HG03521 (cell line): ENCODE measurements around the gene C17orf75.
"Not testable (repeated sequence)": the region's sequence is repeated elsewhere in the genome, so short reads cannot be mapped to it uniquely, and the experiment has no call there.

Experiments
- ATAC-seq: cut with Tn5 transposase; IDR thresholded peaks from one replicate; pipeline ENCODE4 v1.9.1; 2021; ENCODE audit warnings: mild to moderate bottlenecking, moderate library complexity; ENCODE audit not compliant: unreplicated experiment

C17orf75 gene

DNA sequence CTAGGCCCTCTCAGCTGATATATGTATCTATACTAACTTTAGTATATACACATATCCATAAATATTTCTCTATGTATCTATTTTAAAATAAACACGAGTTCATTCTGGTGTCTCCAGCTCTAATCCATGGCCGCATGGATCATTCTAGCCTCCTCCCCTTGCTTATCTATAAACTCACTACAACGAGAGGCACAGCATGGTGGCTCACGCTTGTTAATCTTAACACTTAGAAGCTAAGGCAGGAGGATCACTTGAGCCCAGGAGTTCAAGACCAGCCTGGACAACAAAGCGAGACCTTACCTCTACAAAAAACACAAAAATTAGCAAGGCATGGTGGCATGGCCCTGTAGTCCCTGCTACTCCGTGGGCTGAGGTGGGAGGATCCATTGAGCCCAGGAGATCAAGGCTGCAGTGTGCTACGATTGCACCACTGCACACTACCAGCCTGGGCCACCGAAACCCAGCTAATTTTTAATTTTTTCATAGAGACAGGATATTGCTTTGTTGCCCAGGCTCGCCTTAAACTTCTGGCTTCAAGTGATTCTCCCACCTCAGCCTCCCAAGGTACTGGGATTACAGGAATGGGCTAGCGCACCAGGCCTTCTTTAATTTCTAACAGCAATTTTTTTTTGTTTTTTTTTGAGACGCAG is 4.1 kb upstream of the C17orf75 start:
- ATAC-seq = no peak

DNA sequence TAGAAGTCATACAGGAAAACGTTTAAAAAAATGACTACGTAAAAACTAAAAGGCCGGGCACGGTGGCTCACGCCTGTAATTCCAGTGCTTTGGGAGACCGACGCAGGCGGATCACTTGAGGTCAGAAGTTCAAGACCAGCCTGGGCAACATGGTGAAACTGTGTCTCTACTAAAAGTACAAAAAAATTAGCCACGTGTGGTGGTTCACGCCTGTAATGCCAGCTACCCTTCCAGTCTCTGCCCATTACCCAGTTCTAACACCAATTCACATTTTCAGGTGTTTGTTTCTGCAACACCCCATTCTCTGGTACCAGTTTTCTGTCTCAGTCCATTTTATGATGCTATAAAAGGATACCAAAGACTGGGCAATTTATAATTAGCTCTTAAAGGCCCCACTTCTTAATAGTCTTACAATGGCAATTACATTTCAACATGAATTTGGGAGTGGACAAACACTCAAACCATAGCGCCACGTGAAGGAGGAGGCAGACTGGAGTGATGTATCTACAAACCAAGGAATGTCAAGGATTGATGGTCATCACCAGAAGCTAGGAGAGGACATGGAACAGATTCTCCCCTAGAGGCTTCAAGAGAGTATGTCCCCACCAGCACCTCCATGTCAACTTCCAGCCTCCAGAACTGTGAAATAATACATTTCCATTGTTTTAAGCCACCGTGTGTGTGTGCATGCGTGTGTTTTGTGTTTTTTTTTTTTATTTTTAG is 791 bp upstream of the C17orf75 start:
- ATAC-seq = no peak

DNA sequence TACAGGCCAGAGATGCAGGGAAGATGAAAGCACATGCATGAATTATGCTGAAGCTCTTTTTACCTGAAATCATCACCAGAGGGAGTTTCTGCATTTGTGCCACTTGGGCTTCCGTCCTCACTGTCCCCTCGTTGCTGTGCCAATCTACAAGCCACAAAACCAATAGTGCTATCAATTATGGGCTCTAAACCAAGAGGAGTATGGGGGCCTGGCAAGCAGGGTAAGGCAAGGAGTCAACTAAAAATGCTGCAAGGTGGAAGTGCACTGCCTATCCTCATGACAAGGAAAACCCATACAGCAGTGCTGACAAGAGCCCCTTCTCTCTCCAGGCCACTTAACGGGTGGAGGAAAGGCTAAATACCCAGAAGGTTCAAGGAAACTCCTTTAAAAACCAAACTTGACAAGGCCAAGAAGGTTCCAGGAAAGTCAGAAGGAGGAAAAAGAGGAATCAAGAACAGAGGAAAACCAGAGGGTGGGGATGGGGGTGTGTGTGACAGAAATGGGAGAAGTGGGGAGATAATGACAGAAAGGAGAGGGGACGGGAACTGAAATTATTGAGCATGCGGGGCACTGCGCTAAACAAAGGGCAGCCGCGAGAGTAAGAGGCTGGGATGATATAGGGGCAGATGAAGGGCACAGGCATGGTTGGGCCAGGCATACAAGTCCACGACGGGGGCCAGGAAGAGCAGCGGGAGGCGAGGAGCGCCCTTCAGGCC is 674 bp downstream of the C17orf75 start:
- ATAC-seq = no peak

DNA sequence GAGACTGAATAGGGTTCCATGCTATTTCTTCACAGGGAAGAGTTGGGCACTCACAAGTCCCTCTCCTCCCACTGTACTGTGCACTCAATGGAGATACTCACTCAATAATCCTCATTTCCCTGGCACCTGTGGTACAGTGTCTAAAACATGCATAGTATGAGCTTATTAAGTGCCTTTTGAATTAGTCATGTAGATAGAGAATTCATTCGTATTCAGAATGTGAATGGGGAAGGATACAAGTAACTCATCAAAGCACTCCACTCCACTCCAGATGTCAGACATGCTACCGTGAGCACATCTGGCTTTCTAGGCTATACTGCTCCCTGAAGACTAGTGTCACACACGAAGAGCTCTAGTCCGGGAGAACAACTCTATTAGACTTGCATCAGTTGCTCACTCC is 6.3 kb downstream of the C17orf75 start:
- ATAC-seq = no peak

DNA sequence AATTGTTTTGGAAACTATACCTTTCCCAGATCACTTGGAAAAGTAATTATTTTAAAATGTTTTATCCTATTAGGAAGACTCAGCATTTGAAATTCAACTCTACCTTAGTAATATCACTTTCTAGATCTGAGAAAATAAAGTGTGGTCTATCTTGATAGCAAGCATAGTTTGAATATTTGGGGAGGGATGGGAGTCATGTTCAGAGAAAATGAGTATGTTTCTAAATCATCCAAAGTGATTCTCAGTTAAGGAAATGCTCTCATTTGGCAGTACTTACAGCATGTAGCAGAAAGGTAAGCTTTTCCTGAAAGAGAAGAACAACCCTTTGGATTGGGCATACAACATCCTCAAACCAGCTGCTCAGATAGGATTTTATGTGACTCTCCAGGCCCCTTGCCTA is 6.9 kb downstream of the C17orf75 start:
- no peak for ATAC-seq

DNA sequence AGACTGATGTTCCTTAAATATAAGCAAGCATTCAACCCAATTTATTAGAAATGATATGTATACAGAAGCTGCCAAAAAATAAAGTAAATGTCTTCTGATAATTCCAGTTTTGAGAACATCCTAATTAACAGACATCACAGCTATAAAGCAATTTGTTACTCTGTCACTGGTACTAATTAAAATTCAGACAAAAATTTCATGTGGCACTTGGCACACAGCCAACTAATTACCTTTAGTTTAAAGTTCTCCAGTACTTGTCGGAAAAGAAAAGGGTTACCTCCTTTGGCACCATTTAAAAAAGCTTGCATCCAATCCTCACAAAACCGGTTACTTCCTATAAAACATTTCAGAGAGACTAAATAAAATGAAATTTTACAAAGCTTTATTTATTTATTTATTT is 8.8 kb downstream of the C17orf75 start:
- ATAC-seq = no peak

DNA sequence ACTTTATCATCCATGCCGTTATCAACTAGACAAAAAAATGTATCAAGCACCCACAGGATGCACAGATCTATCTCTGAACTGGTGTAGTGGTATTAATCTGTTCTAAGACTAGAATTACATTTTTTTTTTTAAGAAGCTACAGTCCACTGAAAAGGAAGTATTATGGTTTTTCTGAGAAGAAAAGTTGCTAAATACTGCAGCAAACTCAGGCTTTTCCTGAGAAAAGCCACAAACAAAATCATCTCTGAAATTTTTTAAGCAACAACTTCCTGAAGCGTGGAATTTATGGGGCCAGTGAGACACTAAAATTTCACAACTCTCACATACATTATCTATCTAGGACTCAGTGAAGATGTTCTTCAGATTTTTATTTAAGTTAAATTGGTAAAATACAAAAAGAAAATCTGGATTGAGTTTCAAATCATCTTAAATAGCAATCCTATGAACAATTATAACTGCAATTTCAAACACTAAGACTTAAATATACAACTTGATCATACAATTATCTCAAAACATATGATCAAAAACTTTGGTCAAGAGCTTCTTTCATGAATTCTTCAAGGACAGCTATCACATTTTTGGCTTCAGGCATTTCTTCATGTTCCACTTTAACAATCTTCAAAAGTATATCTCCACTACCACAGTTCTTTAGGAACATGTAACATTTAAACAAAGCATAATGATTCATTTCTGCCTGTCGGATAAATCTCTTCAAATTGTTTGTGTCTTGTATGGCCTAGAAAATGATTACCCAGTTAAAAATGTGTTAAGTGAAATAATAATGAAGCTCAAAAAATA is 10.5 kb downstream of the C17orf75 start:
- no peak for ATAC-seq

DNA sequence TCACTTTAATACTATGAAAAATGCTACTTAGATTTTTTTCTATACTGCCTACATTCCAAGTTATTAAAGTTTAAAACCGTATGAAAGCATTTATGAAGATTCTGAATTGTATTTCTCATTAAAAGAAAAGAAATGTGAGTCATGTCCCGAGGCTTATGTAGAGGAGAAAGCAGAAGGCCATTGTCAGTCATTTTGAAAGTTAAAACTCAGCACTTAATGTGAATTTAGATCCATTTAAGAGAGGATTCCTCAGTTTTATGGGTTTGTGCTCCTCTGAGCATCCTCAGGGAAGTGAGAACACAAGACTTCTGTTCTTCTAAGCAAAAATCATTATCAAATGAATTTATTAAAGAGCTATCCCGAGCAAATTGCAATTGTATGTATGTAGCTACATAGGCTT is 11.8 kb downstream of the C17orf75 start:
- no peak for ATAC-seq

DNA sequence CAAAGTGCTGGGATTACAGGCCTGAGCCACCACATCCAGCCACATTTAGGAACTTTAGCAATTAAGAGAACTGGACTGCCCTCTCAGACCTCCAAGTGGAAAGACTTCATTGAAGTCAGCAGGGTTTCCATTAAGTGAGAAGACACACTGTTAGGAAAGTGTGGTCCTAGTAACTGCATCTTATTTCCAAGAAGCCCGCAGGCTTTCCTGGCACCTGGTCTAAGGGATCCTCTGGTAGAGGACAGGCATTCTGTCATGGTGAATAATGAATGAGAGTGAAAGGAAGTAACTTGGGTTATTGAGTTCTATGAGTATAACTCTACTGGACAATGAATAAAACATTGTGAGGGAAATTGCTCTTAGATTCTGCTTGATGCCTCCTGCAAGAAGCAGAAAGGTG is 14.1 kb downstream of the C17orf75 start:
- no peak for ATAC-seq

DNA sequence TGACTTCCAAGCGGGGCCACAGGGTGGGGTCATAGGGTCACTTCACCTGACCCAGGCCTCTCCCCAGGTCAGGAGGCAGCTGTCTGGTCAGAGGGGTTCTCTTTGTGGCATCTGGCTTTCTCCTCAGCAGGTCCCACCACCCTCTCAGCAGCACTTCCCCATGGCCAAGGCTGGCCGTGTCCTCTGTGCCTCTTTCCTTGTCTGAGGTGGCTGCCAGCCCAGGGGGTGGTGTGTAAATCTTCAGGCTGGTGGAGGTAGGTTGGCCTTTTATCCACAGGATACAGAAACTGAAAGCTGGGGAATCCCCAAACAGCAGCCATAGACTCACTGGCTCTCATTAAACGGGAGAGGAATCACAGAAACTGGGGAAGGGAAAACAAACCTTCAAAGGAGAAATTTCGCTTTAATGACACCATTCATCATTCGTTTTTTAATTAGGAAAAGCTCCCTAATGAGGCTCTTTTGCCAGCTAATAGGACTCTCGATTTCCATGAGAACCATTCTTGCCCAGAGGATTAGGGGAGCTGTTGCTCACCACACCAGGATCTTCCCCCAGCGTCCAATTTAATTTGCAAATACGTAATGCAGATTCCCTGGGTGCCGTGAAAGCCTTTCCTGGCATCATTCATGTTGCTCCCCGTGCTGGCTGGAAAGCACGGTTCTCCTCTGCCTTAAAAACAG is 18.0 kb downstream of the C17orf75 start:
- ATAC-seq = no peak

DNA sequence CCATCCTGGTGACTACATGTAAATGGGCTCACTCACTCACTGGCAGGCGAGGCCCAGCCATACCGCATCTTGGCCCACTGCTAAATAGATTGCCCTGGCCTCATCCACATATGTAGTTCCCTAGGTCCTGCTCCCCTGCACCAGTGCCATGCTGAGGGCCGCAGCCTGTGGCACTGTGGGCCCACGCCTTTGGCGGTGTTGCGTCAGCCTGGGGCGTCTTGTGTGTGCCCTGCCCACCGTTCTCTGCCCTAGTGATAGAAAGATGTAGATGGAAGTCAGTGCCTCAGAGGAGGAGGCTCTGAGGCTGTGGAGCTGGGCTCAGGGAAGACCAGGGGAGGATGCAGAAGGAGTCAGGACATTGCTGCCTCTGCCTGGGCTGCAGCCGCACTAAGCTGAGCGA is 18.9 kb downstream of the C17orf75 start:
- ATAC-seq = no peak

DNA sequence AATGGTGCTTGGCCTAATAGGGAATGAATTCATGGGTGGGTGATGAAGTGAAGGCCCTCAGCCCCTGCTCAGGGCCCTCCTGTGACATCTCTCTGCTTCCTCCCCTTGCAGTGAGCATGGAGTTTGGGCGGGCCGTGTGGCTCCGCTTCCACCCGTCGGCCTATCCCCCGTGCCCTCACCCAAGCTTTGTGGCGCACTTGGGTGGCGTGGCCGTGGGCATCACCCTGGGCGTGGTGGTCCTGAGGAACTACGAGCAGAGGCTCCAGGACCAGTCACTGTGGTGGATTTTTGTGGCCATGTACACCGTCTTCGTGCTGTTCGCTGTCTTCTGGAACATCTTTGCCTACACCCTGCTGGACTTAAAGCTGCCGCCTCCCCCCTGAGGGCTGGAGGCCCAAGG is 21.1 kb downstream of the C17orf75 start:
- ATAC-seq = no peak

DNA sequence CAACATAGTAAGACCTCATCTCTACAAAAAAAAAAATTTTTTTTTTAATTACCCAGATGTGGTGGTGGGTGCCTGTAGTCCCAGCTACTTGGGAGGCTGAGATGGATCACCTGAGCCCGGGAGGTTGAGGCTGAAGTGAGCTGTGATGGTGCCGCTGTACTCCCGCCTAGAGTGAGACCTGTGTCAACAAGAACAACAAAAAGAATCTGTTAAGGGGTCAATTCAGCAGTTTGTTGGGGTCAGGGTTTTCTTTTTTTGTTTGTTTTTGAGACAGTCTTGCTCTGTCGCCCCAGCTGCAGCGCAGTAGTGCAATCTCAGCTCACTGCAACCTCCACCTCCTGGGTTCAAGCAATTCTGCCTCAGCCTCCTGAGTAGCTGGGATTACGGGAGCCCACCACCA is 21.9 kb downstream of the C17orf75 start:
- ATAC-seq = not testable (repeated sequence)

DNA sequence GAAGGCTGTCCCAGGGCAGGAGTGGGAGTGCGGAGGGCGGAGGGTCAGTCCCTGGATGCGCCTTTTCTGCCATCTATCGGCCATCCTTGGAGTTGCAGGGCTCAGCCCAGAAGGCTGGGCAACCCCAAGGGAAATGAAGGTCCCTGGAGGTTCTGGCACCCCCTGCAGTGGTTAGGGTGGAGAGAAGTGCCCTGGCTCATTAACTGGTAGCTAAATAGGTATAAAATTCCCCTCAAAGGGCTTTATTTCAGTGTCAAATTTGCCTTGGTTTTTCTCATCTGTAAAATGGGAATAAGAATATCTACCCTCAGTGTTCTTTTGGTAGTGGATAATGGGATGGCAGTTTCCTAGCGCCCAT is 22.4 kb downstream of the C17orf75 start:
- ATAC-seq = no peak

DNA sequence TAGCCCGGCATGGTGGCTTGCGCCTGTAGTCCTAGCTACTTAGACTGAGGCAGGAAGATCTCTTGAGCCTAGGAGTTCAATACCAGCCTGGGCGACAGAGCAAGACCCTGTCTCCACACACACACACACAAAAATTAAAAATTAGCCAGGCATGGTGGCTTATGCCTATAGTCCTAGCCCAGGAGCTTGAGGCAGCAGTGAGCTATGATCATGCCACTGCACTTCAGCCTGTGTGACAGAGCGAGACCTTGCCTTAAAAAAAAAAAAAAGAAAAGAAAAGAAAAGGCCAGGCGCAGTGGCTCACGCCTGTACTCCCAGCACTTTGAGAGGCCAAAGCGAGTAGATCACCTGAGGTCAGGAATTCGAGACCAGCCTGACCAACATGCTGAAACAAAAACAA is 23.9 kb downstream of the C17orf75 start:
- ATAC-seq = no peak

DNA sequence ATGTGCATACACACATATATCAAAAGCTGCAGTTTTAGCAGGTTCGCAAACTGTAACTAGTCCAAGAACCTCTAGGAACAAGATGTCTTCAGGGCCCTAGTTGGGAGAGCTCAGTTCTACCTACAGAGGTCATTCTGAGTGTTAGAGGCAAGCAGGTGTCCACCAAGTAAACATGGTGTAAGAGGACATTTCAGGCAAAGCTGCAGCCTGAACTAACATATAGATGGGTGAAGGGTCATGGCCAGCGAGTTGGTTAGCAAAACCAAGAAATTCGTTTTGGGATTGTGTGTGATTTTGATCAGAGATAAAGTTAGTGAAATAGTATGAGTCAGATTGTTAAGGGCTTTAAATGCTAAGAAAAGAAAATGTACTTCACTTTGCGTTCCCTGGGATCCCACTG is 24.6 kb downstream of the C17orf75 start:
- ATAC-seq = no peak

DNA sequence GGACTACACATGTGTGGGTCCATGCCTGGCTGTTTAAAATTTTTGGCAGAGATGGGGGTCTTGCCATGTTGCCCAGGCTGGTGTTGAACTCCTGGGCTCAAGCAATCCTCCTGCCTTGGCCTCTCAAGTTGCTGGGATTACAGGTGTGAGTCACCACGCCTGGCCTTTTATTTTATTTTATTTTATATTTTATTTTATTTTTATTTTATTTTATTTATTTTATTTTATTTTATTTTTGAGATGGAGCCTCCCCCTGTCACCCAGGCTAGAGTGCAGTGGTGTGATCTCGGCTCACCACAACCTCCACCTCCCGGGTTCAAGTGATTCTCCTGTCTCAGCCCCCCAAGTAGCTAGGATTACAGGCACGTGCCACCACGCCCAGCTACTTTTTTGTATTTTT is 25.3 kb downstream of the C17orf75 start:
- ATAC-seq = not testable (repeated sequence)

DNA sequence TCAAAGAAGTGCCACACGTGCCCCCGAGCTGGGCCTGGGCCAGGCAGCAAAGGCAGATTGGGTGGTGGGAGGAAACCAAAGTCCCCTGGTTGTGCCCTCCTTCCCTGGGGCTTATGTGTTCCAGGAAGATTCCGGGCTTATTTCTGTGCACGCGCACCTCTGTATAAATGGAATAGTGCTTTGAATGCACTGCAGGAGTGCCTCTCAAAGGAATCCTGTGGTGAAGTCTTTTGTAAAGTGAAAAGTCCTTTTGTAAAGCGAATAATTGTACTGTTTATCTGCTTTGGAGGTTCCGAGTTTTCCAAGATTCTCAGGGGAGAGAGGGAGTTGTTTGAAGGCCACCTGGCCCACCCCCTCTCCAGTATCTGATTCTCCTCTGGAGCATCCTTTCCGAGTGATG is 26.8 kb downstream of the C17orf75 start:
- ATAC-seq = no peak

DNA sequence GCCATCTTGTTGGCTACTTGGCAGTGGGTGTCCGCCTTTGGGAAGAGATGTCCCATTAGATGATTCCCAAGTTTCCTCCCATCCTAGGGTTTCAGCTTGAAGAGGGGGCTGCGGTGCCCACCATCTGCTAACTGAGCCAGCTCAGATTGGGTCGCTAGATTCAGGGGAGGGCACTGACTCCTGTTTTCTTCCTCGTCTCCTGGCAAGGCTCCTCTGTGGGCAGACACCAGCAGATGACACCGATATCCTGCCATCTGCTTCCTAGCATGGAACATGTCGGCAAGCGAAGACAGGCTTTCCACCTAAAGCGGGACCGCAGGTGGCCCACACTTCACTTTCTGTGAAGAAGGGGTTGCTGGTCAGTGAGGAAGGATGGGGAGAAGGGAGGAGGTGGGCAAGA is 27.3 kb downstream of the C17orf75 start:
- ATAC-seq = no peak

DNA sequence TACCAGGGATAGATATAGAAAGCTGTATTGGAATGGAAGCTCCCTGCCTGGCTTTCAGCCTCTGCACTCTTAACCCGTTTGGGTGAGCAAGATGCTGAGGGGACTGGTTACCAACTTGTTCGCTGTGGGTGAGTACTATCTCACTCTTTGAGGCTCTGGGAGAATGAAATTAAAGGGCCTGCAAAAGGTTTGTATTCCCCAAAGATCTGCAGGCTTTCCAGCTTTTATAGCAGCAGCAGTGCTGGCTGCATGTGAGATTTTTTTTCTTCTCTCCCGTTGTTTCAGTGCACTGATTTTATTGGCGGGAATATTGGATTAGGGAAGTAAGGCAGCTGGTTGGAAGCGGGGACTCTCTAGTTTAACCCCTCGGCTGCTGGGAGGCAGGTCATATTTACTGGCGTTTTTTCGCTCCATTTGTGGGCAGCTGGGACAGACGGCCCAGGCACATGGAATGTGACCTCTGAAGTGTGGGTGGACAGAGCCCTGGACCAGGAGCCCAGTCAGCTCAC is 30.9 kb downstream of the C17orf75 start:
- ATAC-seq = no peak

DNA sequence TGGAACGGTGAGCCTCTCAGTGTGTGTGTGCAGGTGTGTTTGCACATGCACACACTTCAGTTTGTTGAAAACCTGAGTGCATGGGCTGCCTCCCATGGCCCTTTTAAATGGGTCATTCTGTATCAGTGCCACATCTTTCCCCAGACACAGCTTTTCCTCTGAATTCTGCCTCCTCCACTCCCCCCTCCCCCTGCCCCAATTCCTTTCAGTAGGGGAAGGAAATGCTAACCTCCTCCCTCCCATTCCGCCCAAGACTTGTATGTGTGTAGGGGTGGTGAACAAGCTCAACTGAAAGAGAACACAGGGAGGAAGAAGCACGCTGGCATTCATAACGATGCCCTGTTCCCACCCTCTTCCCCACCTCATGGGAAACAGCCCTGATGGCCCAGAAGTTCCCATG is 34.3 kb downstream of the C17orf75 start:
- ATAC-seq = no peak
